ENCODE results near the gene CLSTN3.

GRCh38 chr12:7137908-7138307 lies 7.7 kb downstream of the CLSTN3 start:
- TF ChIP-seq POLR2A (IDR thresholded peaks at IDR 0.05) (no peak), CTCF (IDR thresholded peaks at IDR 0.05) (no peak)

All from thyroid gland (tissue), 4 donors.